Stimulated activated CD4-positive, alpha-beta T cell treated with anti-CD3 and anti-CD28 coated beads, Interleukin-15, amount 100 ng/mL, for 1 hour (primary cell): ENCODE data around the gene IQCK.
"Not testable (repeated sequence)": the region's sequence is repeated elsewhere in the genome, so short reads cannot be mapped to it uniquely, and the experiment has no call there.

Experiments
- DNase-seq, 2 donors: peaks; one replicate each; pipeline ENCODE4 v3.0.0-alpha.2; 2020; ENCODE audit warnings: low read depth in 1 of 2, low spot score in 1 of 2

The IQCK gene, protein sequence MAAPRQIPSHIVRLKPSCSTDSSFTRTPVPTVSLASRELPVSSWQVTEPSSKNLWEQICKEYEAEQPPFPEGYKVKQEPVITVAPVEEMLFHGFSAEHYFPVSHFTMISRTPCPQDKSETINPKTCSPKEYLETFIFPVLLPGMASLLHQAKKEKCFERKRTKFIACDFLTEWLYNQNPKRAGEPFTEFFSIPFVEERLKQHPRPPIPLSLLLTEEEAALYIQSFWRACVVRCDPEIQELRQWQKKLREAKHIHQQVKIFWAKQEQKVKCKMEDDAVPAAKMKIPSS

DNA sequence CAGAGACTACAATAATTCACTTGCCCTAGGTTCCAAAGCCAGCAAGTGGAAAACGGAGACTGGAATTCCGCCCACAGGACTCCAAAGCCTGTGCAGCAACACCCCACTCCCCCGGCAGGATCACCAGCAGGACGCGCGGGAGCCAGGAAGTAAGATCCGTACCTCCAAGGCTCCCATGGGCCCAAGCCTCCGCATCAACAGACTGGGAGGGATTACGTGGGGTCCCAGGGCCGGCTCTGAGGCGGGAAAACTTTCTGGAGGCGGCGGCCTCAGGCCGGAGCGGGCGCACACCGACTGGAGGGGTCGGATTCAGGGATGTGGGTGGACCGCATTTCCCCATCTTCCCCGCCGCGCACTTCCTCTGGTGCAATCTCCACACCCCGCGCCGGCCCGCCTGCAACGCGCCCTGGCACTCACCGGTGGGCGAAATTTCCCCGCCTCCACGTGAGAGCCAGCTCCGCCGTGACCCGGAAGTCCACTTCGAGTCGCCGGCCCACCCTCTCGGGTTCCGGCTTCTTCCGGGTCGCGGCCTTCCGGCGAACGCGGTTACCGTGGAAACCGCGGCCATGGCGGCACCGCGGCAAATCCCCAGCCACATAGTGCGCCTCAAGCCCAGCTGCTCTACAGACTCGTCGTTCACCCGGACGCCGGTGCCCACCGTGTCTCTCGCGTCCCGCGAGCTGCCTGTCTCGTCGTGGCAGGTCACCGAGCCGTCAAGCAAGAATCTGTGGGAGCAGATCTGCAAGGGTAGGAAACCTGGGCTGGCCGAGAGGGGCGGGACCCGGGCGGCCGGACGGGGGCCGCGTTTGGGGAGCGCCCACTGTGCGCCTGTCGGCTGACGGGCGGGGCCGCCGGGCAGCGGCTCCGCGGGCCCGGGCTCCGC lies at the start of gene IQCK, which contains the start of gene KNOP1:
Gene IQCK (plus strand): TSS at position 531 of the 883 bp plus-strand sequence. CDS start 36 bp downstream, at position 567.
Gene KNOP1 (minus strand): TSS at position 487 of the 883 bp plus-strand sequence. CDS start 3,192 bp downstream, outside the sequence.
- DNase-seq, result peak; percentile 71 to 85

DNA sequence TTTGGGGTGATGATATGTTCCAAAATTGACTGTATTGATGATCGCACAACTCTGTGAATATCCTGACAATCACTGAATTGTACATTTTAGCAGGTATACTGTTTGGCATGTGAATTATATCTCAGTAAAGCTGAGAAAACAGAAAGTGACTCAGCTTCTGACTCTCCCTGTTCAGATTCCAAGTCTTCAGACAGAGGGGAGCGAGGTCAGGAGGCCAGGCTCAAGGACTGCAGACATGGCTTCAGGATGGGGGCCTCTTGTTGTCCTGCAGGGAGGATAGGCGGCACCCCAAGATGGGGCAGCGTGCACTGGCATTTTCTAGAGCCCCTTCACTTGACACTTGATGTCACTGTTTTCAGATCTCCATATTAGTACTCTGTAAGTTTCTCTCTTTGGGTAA lies 45.7 kb upstream of the IQCK start:
- DNase-seq, result no peak

DNA sequence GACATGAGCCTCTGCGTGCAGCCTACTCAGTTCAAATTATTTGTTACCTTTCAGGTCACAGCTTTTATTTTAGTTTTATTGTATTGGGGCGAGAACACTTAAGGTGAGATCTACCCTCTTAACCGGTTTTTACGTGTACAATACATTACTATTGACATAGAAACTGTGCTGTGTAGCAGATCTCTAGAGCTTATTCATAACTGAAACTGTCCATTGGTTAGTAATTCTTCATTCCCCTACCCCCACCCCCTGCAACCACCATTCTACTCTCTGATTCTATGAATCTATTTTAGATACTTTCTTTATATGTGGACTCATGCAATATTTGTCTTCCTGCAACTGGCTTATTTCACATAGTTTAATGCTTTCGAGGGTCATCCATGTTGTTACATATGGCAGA lies 43.6 kb upstream of the IQCK start:
- no peak for DNase-seq

DNA sequence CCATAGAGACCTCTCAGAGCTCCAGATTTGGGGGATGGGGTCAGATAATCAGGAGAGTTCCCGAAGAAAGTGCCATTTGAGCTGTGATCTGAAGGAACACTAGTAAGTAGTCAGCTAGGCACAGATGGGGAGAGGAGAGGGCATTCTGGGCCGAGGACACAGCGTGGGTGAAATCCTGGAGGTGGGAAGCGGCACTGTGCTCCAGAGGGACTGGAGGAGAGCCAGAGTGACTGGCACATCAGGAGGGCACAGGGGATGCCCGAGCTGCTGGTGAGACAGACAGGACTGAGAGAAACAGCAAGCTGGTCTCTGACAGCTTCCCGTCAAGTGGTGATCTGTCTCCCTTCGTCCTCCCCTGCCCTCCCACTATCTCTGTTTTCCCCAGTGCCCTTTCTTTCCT lies 40.7 kb upstream of the IQCK start:
- no peak for DNase-seq

DNA sequence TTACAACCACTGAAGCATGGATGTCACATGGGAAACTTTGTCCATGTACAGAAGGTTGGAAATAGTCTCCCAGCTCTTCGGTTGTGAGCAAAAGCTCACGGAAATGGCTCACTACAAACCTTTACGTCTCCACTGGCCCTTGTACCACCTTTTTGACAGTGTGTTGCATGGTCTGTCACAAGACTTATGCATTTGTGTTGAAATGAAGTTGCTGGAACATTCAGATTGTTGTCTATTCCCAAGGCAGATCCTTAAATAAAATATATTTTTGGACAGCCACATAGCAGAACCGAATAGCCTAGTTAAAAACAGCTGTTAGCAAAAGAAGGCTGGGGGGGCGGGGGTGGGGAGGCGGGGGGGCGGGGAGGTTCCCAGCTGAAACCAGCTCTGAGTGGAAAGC lies 39.3 kb upstream of the IQCK start:
- no peak for DNase-seq

DNA sequence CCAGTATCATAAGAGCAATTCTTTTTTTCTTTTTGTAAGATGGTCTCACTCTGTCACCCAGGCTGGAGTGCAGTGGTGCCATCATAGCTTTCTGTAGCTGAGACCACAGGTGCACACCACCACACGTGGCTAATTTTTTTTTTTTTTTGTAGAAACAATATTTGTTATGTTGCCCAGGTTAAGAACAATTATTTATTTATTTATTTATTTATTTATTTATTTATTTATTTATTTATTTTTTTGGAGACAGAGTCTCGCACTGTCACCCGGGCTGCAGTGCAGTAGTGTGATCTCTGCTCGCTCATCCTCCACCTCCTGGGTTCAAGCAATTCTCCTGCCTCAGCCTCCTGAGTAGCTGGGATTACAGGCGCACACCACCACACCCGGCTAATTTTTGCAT lies 38.8 kb upstream of the IQCK start:
- DNase-seq, result not testable (repeated sequence)

DNA sequence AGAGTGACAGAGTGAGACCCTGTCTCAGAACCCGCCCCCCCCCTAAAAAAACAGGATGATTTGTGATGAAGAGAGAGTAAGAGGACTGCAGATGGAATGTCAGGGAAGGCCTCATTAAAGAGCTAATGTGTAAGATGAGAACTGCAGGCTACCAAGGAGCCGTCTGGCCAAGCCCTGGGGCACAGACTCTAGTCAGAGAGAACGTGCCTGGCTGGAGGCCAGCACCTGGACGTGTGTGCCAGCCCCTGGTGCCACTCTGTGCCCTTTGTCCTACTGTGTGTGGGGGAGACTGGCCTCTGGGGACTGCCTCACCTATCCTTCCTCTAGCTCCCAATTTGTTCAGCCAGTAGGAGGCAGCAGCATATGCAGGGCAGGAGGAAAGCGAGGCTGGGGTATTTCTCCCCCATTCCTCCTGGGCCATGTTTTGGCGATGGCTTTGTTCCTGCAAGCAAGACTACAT lies 37.2 kb upstream of the IQCK start:
- no peak for DNase-seq

DNA sequence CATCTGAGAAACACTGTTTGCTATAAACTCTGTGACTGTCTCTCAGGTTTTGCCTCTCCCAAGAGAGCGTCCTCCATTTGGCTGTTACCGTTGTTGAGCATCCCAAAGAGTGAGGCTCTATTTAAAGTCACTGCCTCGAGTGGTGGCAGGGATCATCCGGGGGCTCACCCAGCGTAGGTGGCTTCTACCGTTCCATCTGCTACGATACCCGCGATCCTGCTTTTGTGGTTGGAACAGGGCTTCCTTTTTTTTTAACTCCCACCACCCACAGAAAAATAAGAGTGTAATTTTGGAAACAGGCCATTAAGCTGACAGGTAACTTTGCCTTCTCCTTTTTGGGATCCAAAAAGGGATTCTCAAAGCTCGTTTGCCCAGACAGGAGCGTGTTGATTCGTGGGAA lies 36.4 kb upstream of the IQCK start:
- DNase-seq, result no peak

DNA sequence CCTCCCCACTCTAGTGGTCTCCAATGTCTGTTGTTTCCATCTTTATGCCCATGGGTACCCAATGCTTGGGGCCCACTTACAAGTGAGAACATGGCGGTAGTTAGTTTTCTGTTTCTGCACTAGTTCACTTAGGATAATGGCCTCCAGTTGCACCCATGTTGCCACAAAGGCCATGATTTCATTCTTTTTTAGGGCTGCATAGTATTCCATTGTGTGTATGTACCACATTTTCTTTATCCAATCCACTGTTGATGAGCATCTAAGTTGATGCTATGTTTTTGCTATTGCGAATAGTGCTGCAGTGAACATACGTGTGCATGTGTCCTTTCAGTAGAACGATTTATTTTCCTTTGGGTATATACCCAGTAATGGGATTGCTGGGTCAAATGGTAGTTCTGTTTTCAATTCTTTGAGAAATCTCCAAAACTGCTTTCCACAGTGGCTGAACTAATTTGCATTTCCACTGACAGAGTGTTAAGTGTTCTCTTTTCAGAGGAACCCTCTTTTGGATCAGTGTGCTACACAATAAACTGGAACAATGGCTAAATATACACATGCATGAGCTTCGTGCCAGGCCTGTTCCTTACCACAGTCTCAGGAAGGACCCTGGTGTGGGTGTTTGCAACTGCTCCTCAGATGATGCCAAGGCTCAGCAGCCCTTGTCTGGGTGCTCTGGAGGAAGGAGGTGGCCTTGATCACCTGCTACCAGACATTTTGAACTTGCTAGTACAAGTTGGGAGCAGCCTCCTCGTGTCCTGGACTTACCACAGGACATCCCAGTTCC lies 34.4 kb upstream of the IQCK start:
- no peak for DNase-seq

DNA sequence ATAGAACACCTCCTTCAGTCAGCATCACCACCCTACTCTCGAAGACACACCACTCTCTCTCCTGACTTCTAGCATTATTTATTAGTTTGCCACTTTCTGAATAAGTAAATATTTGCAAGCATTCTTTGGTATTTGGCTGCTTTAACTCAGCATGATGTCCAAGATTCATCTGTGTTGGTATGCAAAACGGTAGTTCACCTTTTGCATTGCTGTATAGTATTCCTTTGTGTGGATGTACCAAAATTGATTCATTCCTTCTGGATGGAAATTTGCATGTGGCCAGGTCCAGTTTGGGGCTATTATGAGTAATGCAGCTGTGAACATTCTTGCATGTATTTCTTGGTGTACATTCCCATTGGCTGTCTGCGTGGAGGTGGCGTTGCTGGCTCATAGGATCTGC lies 32.9 kb upstream of the IQCK start:
- DNase-seq, result no peak

DNA sequence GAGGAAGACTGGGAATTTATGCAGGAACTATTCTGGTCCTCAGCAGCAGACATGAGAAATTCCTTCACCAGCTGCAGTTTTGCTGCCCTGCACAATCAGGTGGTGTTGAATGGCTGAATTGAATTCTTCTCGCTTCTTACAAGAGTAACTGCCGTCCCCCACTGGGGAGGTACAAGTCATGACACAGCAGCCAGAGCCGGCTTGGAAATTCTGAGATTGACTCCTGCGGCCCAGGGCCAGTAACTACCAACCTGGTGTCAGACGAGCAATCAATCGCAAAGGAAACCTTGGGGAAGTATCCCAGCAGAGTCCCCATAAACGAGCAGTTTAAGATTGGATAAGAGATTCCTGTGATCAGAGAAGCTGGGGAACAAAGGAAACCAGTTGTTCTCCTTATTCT lies 30.8 kb upstream of the IQCK start:
- DNase-seq, result no peak

DNA sequence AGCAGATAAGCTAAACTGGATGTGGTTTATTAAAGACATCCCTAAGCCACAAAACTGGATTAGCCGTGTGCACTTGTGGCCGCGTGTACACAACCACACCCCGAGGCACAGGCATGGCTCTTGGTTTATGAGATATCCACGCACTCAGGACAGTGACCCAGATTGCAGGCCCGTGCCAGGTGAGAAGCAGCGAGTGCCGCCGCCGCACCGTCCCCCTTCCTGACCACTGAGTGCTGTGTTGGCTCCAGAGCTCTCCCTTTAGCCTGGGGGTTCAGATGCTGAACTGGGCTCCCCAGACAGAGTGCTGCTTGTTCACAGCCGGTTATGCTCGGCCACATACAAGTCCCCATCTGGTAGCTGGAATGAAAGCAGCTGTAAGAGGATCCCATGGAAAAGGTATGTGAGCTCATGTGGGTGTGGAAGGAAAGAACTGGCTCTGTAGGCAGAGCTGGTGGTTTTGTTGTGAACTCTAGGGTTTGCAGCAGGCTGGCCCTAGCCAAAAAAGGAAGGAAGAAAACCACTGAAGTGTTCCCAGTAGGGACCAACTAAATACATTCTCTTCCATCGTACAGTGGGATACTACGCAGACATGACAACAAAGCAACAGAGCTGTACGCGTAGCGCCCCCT lies 29.6 kb upstream of the IQCK start:
- DNase-seq, result no peak

DNA sequence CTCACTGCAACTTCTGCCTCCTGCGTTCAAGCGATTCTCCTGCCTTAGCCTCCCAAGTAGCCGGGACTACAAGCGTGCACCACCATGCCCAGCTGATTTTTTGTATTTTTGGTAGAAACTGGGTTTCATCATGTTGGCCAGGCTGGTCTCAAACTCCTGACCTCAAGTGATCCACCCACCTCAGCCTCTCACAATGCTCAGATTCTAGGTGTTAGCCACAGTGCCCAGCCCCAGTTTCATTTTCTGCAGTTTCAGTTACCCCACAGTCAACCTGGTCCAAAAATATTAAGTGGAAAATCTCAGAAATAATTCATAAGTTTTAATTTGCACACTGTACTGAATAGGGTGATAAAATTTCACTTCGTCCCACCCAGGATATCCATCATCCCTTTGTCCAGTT lies 28.7 kb upstream of the IQCK start:
- no peak for DNase-seq

DNA sequence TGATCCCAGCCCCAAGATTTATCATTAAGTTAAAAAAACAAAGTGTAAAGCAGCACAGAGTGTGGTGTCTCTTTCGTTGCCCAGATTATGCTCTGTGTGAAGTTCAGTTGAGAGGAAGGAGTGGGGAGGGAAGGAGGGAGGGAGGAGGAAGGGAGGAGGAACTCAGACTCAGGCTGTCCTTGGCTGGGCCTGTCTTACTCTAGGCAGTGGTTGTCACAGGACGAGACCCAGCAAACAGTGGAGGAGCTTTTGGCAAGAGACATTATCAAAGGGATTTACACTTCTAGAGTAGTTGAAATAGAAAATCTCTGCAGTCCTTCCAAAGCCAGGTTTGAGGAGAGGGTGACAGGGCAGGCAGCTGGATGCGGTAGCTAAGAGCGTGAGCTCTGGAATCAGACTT lies 27.9 kb upstream of the IQCK start:
- DNase-seq, result no peak

DNA sequence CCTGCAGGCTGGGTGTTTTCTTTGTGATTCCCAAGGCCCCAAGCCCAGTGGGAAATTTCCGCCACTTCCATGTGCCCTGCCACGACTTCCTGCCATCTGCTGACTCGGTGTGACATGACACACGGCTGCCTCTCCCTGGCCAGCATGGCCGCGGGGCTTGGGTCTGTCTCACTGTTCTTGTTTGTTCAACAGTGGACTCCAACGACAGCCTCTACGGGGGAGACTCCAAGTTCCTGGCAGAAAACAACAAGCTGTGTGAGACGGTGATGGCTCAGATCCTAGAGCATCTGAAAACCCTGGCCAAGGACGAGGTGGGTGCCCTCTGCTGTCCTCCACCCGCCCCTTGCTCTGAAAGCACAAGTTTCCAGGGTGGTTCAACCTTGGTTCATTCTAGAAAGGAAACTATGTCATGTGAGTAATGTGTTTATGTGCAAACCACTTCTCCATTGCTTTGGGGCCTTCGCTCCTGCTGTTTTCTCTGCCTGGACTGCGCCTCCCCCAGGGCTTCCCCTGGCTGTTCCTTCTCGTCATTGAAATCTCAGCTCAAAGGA lies 26.8 kb upstream of the IQCK start:
- DNase-seq, result no peak

DNA sequence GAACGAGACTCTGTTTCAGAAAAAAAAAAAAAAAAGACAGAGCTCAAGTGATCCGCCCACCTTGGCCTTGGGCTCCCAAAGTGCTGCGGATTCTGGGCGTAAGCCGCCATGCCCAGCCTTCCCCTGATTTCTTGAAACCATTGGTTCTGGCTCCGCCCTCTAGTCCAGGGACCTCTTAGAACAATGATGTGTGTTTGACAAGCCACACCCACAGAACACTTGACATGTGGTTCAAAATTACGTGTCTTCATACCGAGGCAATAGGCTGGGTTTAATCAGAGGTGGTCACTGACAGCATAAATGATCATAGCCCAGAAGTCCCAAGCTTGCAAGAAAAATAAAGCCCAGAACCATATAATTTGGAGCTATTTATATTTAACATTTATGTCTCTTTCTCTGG lies 23.1 kb upstream of the IQCK start:
- no peak for DNase-seq

DNA sequence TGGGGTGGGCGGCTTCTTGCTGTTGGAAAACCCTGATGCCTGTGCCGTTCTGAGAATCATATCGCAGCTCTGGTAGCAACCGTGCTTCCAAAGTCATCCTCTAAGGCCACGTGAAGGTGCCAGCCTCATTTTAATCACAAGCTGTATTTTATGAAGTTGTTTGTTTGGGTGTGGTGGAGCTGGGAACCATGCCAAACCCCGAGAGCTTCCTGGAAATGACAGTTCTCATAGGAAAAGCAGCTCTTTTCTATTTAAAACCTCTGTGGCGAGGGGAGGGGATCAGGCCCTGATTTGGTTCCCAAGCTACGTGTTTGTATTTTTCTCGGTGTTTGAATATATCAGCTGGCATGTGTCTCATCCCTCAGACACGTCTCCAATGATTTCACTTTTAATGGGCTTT lies 21.7 kb upstream of the IQCK start:
- peak in 1 of 2 donors; percentile 37 for DNase-seq

DNA sequence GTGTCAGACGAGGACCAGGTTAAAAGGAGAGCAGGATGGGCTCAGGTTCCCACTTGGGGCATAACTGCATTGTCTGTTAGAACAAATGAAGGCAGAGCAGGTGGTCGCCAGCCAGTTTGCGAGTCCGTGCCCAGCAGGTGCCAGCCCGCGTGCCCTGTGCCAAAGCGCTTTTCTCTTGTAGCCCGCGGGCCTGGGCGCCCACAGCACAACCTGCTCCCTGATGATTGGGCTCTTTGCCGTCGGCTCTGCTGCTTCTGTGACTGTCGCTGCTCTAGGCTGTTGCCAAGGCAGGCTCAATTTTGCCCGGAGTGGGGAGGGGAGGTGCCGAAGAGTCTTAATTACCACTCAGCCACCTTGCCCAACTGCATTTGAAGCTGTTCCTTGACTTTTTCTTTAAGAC lies 21.1 kb upstream of the IQCK start:
- DNase-seq, result no peak

DNA sequence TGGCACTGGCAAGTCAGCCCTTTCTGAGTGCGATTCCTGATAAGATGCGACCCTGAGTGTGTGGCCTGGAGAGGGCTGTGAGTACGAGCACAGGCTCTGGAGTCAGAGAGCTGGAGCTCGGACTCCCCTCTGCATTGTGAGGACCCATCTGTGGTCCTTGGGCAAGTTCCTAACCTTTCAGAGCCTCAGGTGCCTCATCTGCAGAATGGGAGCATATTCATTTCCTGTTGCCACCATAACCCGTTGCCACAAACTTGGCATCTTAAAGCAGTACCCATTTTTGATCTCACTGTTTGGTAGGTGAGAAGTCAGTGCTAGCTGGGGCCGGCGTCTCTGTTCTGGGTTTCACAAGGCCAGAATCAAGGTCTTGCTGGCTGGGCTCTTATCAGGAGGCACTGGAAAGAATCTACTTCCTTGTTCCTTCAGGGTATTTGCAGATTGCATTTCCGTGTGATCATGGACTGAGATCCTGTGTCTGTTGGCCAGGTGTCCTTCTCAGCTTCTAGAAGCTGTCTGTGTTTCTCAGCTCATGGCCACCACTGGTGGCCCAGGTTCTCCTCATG lies 20.2 kb upstream of the IQCK start:
- DNase-seq, result no peak
